ENCODE measurements around the gene SVIL. TPM values are rescaled to one million over a fixed set of nuclear protein-coding genes. Genes with fewer than 3 reads are reported as not detected.
"Not testable (repeated sequence)": the region's sequence is repeated elsewhere in the genome, so short reads cannot be mapped to it uniquely, and the experiment has no call there.

SVIL gene
- polyA plus RNA-seq, 4 donors: 39.4 to 44.2 (median 43.6) TPM

DNA sequence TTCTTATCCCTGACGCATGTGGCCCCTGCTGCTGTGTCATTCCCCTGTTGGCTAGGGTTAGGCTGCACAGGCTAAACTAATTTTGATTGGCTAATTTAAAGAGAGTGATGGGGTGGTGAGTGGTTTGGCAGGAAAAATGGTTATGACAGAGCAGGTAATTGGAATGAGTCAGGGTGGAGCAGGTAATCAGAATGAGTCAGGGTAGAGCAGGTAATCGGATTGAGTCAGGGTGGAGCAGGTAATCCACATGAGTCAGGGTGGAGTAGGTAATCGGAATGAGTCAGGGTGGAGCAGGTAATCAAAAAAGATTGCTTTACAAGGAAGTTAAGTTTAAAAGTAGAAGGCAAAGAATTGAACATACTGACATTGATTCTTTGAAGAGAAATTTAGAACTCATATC is 195.8 kb downstream of the SVIL start:
- DNase-seq (ENCODE audit: low read depth in 4 of 4, low spot score in 3 of 4): not testable (repeated sequence)

GRCh38 chr10:29438271-29438670 is 196.5 kb downstream of the SVIL start:
- DNase-seq (ENCODE audit: low read depth in 4 of 4, low spot score in 3 of 4): no peak

GRCh38 chr10:29437871-29438270 is 196.9 kb downstream of the SVIL start:
- DNase-seq (ENCODE audit: low read depth in 4 of 4, low spot score in 3 of 4): no peak

GRCh38 chr10:29435809-29436501 is 198.8 kb downstream of the SVIL start:
- DNase-seq (ENCODE audit: low read depth in 4 of 4, low spot score in 3 of 4): no peak

- no peak for DNase-seq (ENCODE audit: low read depth in 4 of 4, low spot score in 3 of 4)
Observed at GRCh38 chr10:29434111-29434510, 200.7 kb downstream of the SVIL start.

DNA sequence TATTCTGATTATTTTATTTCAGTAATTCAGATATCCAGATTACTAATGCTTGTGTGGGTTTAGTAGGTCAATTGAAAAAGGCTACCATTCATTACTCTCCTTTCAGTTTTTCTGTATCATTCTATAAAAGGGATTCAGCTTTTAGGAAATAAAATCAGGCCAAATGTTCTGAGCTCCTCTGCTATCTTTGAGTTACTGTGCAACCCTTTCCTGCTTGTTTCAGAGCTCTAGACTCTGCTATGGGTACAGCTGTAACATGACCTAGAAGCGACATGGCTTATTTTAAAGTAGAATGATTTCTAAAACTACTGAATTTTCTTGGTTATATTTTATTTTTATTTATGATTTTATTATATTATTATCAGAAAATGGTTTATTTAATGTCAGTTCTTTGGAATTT is 203.1 kb downstream of the SVIL start:
- no peak for DNase-seq (ENCODE audit: low read depth in 4 of 4, low spot score in 3 of 4)

- DNase-seq (ENCODE audit: low read depth in 4 of 4, low spot score in 3 of 4): no peak
Observed at GRCh38 chr10:29430101-29430500, 204.7 kb downstream of the SVIL start.

DNA sequence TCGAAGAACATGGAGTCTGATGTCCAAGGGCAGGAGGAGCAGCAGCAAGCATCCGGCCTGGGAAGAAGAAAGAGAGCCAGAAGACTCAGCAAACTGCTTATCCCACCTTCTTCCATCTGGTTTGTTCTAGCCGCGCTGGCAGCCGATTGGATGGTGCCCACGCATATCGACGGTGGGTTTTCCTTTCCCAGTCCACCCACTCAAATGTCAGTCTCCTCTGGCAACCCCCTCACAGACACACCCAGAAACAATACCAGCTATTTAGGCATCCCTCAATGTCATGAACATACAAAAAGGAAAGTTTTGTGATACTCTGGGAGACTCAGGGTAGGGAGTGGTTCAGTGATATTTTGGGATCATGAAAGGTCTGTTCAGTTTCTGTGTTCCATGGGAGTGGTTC is 206.3 kb downstream of the SVIL start:
- DNase-seq (ENCODE audit: low read depth in 4 of 4, low spot score in 3 of 4): no peak

DNA sequence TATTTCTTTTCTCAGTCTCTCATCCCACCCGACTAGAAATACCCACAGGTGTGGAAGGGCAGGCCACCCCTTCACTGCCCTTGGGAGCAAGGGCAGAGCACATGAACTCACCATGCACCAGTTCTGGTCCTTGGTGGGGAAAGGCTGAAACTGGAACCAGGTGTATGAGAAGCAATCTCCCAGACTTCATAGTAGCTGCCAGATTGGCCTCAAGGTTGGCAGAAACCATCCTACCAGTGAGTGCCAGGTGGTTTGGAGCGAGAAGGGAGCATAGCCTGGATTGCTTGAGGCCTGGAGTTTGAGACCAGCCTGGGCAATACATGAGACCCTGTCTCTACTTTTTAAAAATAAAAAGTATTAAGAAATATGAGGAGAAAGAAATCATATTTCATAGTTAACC is 207.1 kb downstream of the SVIL start:
- DNase-seq (ENCODE audit: low read depth in 4 of 4, low spot score in 3 of 4): no peak

GRCh38 chr10:29426420-29426819 is 208.4 kb downstream of the SVIL start:
- DNase-seq (ENCODE audit: low read depth in 4 of 4, low spot score in 3 of 4): no peak

GRCh38 chr10:29424017-29424416 is 210.8 kb downstream of the SVIL start:
- no peak for DNase-seq (ENCODE audit: low read depth in 4 of 4, low spot score in 3 of 4)

DNA sequence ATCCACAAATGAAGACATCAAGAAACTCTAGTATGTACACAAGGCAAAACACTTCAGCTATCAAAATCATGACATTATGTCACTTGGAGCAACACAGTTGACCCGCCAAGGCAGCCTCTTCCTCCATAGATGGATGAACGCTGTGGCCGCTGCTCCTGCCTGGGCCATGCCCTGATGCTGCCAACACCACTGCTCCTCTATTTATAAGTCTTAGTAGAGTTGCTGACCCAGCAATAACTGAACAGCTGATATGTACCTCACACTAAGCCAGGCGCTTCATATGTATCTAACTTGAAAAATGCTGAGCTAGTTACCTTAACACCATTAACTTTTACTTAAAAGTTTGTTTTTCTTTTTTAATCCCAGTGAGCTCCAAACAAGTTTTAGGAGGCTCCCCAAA is 214.0 kb downstream of the SVIL start:
- no peak for DNase-seq (ENCODE audit: low read depth in 4 of 4, low spot score in 3 of 4)

- DNase-seq (ENCODE audit: low read depth in 4 of 4, low spot score in 3 of 4): no peak
Observed at GRCh38 chr10:29417324-29417723, 217.4 kb downstream of the SVIL start.

- DNase-seq (ENCODE audit: low read depth in 4 of 4, low spot score in 3 of 4): no peak
Observed at GRCh38 chr10:29415876-29416275, 218.9 kb downstream of the SVIL start.

- DNase-seq (ENCODE audit: low read depth in 4 of 4, low spot score in 3 of 4): no peak
Observed at GRCh38 chr10:29414501-29414900, 220.3 kb downstream of the SVIL start.

- no peak for DNase-seq (ENCODE audit: low read depth in 4 of 4, low spot score in 3 of 4)
Observed at GRCh38 chr10:29412485-29412884, 222.3 kb downstream of the SVIL start.

GRCh38 chr10:29411666-29412315 is 223.0 kb downstream of the SVIL start:
- no peak for DNase-seq (ENCODE audit: low read depth in 4 of 4, low spot score in 3 of 4)

GRCh38 chr10:29409241-29410054 is 225.3 kb downstream of the SVIL start:
- peak in 3 of 4 donors; percentile 58 to 64 (median 62) for DNase-seq (ENCODE audit: low read depth in 4 of 4, low spot score in 3 of 4)

DNA sequence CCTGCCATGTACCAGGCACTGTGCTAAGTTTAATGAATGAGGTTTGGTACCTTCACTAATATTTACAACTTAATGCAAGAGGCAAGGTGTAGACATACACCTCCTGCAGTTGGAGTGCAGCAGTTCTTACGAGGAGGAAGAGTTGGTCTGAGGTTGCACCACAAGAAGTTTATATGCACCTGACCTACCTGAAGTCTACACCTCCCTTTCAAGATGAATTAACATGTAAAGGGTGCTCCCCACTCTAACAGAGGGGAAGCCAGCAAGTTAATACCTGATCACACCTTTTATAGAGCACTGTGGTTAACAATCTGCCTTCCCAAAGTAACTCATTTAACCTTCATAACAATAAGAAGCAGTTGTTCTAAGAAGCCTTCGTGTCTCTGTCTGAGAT is 225.9 kb downstream of the SVIL start:
- DNase-seq (ENCODE audit: low read depth in 4 of 4, low spot score in 3 of 4): no peak

Data from left renal pelvis (tissue), 4 donors.